WTC11 (cell line): ENCODE data around the gene FAM135A. TPM values are rescaled to one million over a fixed set of nuclear protein-coding genes. Genes with fewer than 3 reads are reported as not detected.
A peak's percentile ranks its signal among the peaks of the same experiment; 100 is the strongest.
"Not testable (repeated sequence)": the region's sequence is repeated elsewhere in the genome, so short reads cannot be mapped to it uniquely, and the experiment has no call there.

Experiments
- ATAC-seq: fragments of 200-7000 bp; cut with Tn5 transposase; 2 replicates; pipeline ENCODE4 v1.10.0; 2021; ENCODE audit warnings: mild to moderate bottlenecking, moderate library complexity
- CTCF ChIA-PET: fragments of 300-600 bp; sonication (Branson Sonifier 250); formaldehyde crosslinking; loops from one replicate; lab custom pipeline; 2021; ENCODE audit warnings: antibody characterized with exemption; lab: Charles Lee
- POLR2A ChIA-PET: fragments of 350-600 bp; sonication (Branson Sonifier 250); formaldehyde crosslinking; loops from one replicate; lab custom pipeline; 2021; ENCODE audit warnings: antibody characterized with exemption; lab: Charles Lee
- DNase-seq: peaks from one replicate; pipeline ENCODE4 v3.0.0; 2021; ENCODE audit warnings: low spot score
- H3K27ac Mint-ChIP-seq: 2 replicates; pipeline ENCODE4 v1.8.0; 2021; ENCODE audit warnings: mixed read lengths
- H3K27me3 Mint-ChIP-seq: 2 replicates; pipeline ENCODE4 v1.8.0; 2021; ENCODE audit warnings: low read depth, mild to moderate bottlenecking, moderate library complexity, mixed read lengths
- H3K36me3 Mint-ChIP-seq: 2 replicates; pipeline ENCODE4 v1.8.0; 2021; ENCODE audit warnings: mixed read lengths
- H3K4me1 Mint-ChIP-seq: 2 replicates; pipeline ENCODE4 v1.8.0; 2022; ENCODE audit warnings: mixed read lengths
- H3K4me3 Mint-ChIP-seq: 2 replicates; pipeline ENCODE4 v1.8.0; 2021; ENCODE audit warnings: mild to moderate bottlenecking, moderate library complexity, mixed read lengths
- H3K9me3 Mint-ChIP-seq: 2 replicates; pipeline ENCODE4 v1.8.0; 2021; ENCODE audit warnings: mixed read lengths
- CBFB ChIP-seq: sonication (generic); formaldehyde crosslinking; IDR thresholded peaks from 2 replicates; pipeline ENCODE4 v1.8.1; 2022; ENCODE audit warnings: mild to moderate bottlenecking, low read depth, missing genetic modification reagents
- ERG ChIP-seq: fragments of 250-450 bp; sonication (Bioruptor Pico); IDR thresholded peaks from 2 replicates; pipeline ENCODE4 v1.8.0; 2021; ENCODE audit warnings: mild to moderate bottlenecking
- ETV6 ChIP-seq: sonication (generic); formaldehyde crosslinking; IDR thresholded peaks from 2 replicates; pipeline ENCODE4 v1.8.1; 2022; ENCODE audit warnings: mild to moderate bottlenecking, missing genetic modification reagents
- FOXP1 ChIP-seq: sonication (generic); formaldehyde crosslinking; IDR thresholded peaks from 2 replicates; pipeline ENCODE4 v1.8.0; 2022; ENCODE audit warnings: missing genetic modification reagents, mild to moderate bottlenecking, moderate library complexity, borderline replicate concordance
- JAZF1 ChIP-seq: fragments of 250-450 bp; sonication (Bioruptor Pico); IDR thresholded peaks from 2 replicates; pipeline ENCODE4 v1.9.0; 2021; ENCODE audit warnings: moderate library complexity, mild to moderate bottlenecking, inconsistent platforms
- MAX ChIP-seq: sonication (generic); formaldehyde crosslinking; IDR thresholded peaks from 2 replicates; pipeline ENCODE4 v1.8.0; 2022; ENCODE audit warnings: mild to moderate bottlenecking, missing genetic modification reagents
- NFATC4 ChIP-seq: fragments of 250-450 bp; sonication (Bioruptor Pico); IDR thresholded peaks from 2 replicates; pipeline ENCODE4 v1.9.0; 2021; ENCODE audit warnings: mild to moderate bottlenecking
- NR3C1 ChIP-seq: sonication (generic); formaldehyde crosslinking; conservative IDR thresholded peaks from 2 replicates; pipeline ENCODE4 v1.8.1; 2023; ENCODE audit warnings: low read depth, mild to moderate bottlenecking, missing genetic modification reagents
- OVOL2 ChIP-seq: fragments of 250-450 bp; sonication (Bioruptor Pico); IDR thresholded peaks from 2 replicates; pipeline ENCODE4 v1.9.0; 2021; ENCODE audit warnings: mild to moderate bottlenecking, borderline replicate concordance
- PREB ChIP-seq: sonication (generic); formaldehyde crosslinking; IDR thresholded peaks from 2 replicates; pipeline ENCODE4 v1.8.1; 2022; ENCODE audit warnings: mild to moderate bottlenecking, missing genetic modification reagents, moderate library complexity, borderline replicate concordance
- ZNF512 ChIP-seq: sonication (generic); formaldehyde crosslinking; IDR thresholded peaks from 2 replicates; pipeline ENCODE4 v1.8.1; 2022; ENCODE audit warnings: missing genetic modification reagents, borderline replicate concordance
- ZNF532 ChIP-seq: fragments of 250-450 bp; sonication (Bioruptor Pico); IDR thresholded peaks from 2 replicates; pipeline ENCODE4 v1.9.0; 2021; ENCODE audit warnings: mild to moderate bottlenecking, borderline replicate concordance
- ZNF671 ChIP-seq: fragments of 250-450 bp; sonication (Bioruptor Pico); IDR thresholded peaks from 2 replicates; pipeline ENCODE4 v1.8.0; 2021; ENCODE audit warnings: mild to moderate bottlenecking
- ZSCAN18 ChIP-seq: fragments of 250-450 bp; sonication (Bioruptor Pico); IDR thresholded peaks from 2 replicates; pipeline ENCODE4 v2.1.2; 2022; ENCODE audit warnings: mild to moderate bottlenecking, moderate library complexity
- total RNA-seq: library from RNA; stranded (reverse); gene quantifications from 3 replicates; pipeline ENCODE4 v1.2.3, GENCODE V29; 2021

The FAM135A gene
- total RNA-seq, 1 experiment from 2014 or later: 32.9 TPM

- TF ChIP-seq ZSCAN18 (no peak), NR3C1 (CRISPR knock-in tag) (no peak), ZNF671 (CRISPR knock-in tag) (no peak), JAZF1 (CRISPR knock-in tag) (no peak), ETV6 (CRISPR knock-in tag) (no peak), FOXP1 (no peak), OVOL2 (CRISPR knock-in tag) (no peak)
- Mint-ChIP-seq H3K27me3 (no peaks in the 10 kb centered on the region), H3K36me3 (peaks cover 38% of the 10 kb centered on the region), H3K9me3 (peaks cover 11% of the 10 kb centered on the region), H3K27ac (no peak overlapping the region), H3K4me1 (peaks cover 9% of the 10 kb centered on the region), H3K4me3 (no peak overlapping the region)
- ATAC-seq (no peak), DNase-seq (no peak)
- CTCF ChIA-PET: no interaction called here
- POLR2A ChIA-PET: no interaction called here
Observed at GRCh38 chr6:70470016-70470415, 56.7 kb downstream of the FAM135A start.

GRCh38 chr6:70470510-70470909 lies 57.2 kb downstream of the FAM135A start:
- Mint-ChIP-seq H3K36me3 (peaks cover 36% of the 10 kb centered on the region), H3K9me3 (peaks cover 11% of the 10 kb centered on the region)
- POLR2A ChIA-PET, DNase-seq, H3K4me3 Mint-ChIP-seq, H3K27me3 Mint-ChIP-seq, ATAC-seq, CTCF ChIA-PET, H3K4me1 Mint-ChIP-seq, H3K27ac Mint-ChIP-seq: not testable (repeated sequence)

- no peak for DNase-seq
- CTCF ChIA-PET: interaction anchor here (1.4 kb wide), 1 partner anchor 212 kb away, joined by 4 read pairs; no protein-coding TSS in a partner anchor
- TF ChIP-seq MAX (CRISPR knock-in tag): no peak
- TF ChIP-seq NR3C1 (CRISPR knock-in tag): no peak
- TF ChIP-seq PREB: no peak
- TF ChIP-seq ZNF512: no peak
- no peak for TF ChIP-seq ERG (CRISPR knock-in tag)
- no peak for TF ChIP-seq ZNF532 (CRISPR knock-in tag)
- no peak for TF ChIP-seq NFATC4 (CRISPR knock-in tag)
- TF ChIP-seq CBFB: no peak
- Mint-ChIP-seq H3K27ac (peak overlapping the region; percentile 52), H3K4me3 (no peak overlapping the region), H3K9me3 (no peaks in the 10 kb centered on the region), H3K27me3 (no peaks in the 10 kb centered on the region), H3K36me3 (peaks cover 49% of the 10 kb centered on the region), H3K4me1 (peaks cover 9% of the 10 kb centered on the region)
- POLR2A ChIA-PET: no interaction called here
- peak; percentile 88 for ATAC-seq
Observed at GRCh38 chr6:70474751-70475150, 61.4 kb downstream of the FAM135A start.
